Measurements from ENCODE around the gene SFTPA1.
"Not testable (repeated sequence)": the region's sequence is repeated elsewhere in the genome, so short reads cannot be mapped to it uniquely, and the experiment has no call there.

SFTPA1 gene

DNA sequence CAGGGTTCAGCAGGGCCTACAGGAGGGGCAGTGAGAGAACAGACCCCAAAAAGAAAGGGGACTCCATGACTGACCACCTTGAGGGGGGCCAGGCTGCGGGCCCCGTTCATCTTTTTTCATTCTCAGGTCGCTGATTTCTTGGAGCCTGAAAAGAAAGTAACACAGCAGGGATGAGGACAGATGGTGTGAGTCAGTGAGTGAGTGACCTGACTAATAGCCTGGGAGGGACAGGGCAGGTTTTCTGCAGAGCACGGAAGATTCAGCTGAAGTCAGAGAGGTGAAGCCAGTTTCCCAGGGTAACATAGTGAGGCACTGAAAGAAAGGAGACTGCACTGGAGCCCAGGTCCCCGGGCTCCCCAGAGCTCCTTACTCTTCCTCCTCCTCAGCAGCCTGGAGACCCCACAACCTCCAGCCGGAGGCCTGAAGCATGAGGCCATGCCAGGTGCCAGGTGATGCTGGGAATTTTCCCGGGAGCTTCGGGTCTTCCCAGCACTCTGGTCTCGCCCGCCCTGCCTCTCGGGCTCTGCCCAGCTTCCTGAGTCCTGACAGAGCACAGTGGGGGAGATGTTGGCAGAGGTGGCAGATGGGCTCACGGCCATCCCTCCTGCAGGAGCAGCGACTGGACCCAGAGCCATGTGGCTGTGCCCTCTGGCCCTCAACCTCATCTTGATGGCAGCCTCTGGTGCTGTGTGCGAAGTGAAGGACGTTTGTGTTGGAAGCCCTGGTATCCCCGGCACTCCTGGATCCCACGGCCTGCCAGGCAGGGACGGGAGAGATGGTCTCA is 646 bp downstream of the SFTPA1 start:
- not testable (repeated sequence) for DNase-seq

DNA sequence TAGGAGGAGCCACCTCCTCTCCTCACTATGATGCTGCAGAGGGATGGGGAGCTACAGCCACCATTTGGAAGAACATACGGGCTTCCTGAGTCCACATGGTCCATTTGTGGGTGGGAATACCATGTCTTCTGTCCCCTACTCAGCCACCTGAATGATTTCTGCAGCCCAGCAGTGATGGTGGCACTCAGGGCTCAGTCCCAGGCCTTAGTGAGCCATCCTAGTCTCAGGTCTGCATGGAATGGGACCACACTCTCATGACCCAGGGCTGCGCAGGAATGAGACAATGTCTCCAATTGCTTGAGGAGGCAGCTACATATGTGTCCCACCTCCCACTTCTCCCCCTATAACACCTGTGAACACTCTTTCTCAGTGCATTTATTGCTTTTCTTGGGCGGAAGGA is 4.8 kb downstream of the SFTPA1 start:
- DNase-seq: no peak

DNA sequence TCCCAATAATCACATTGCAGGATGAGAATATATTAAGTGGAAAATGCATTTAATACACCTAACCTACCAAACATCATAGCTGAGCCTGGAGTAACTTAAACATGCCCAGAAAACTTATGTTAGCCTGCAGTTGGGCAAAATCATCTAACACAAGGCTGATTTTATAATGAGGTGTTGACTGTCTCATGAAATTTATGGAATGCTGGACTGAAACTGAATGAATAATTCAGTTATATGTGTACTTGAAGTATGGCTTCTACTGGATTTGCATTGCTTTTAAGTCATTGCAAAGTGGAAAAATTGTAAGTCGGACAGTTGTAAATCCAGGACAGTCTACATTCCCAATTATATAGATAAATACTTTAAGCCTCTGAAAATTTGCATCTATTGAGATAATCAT is 5.4 kb downstream of the SFTPA1 start:
- DNase-seq: no peak

DNA sequence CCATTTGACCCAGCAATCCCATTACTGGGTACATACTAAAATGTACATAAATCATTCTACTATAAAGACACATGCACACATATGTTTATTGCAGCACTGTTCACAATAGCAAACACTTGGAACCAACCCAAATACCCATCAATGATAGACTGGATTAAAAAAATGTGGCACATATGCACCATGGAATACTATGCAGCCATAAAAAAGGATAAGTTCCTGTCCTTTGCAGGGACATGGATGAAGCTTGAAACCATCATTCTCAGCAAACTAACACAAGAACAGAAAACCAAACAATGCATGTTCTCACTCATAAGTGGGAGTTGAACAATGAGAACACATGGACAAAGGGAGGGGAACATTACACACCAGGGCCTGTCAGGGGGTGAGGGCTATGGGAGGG is 12.9 kb downstream of the SFTPA1 start:
- DNase-seq: not testable (repeated sequence)

DNA sequence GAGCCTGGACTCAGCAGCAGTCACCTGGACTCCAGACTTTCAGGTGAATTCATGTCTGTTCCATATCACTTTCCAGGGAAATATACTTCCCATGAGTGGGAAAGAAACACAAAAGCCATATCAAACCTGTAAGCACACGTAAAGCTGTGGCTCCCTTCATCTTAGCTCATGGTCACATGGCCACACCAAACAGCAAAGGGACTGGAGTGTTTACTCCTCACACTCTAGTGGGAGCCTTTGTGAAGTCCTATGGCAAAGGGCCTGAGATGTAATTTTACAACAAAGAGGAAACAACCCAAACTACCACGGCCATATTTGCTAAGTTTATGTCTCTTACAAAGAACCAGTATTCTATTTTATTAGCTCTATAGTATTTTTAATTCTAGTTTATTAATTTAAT is 16.3 kb downstream of the SFTPA1 start:
- DNase-seq: no peak

DNA sequence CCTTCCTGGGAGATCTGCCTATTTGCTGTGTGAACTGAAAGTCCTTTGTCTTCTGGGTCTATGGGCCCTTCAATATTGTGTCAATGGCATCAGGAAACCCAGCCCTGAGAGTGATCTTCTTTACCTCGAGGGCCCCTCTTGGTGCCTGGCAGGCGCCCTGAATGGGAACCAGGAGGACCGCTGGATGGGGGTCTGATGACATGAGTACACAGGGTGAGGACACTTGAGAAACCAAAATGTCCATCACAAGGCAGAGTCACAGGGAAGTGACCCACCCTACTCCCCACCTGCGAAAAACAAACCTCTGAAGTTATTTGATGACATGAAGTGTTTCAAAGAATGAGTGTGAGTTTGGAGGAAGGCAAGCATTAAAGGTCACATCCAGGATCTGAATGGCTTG is 17.3 kb downstream of the SFTPA1 start:
- DNase-seq: no peak

DNA sequence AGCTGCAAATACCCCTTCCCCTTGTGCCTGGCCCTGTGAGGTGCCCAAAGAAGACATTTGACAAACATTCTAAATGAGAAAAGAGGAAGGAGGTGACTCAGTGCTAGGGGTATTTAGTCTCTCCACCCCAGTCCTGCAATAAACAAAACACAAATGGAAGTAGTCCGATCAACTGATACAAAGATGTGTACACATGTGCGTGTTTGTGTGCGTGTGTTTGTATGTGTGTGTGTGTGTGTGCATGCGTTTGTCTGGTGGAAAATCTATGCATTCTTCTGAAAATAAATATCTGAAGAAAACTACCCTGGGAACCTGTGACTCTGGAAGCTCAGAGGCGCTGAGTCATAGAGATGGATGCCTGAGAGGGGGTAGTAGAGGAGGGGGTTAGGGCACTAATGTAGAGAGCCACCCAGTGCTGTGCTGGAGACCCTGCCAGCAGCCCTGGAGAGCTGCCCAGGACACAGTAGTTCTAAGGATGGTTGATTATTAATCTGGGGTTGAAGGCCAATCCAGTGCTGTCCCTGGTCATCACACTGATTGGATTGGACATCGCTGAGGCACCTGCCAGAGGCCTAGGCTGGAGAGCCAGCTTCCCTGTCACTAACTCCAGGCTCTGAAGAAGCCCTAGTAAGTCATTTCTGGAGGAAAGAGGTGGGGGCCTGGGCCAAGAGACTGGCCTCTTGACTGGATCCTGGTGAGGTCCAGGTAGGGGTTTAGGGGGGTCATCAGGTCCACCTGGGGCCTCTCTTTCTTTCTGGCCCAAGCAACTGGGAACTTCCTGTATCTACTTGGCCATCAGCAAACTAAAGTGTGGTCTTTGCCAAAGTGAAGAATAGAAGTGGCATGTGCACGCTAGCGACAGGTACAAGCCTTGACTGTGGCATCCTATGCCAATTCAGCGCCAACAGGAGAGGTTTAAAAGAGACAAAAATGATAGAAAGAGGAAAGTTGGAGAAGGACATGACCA is 18.5 kb downstream of the SFTPA1 start:
- no peak for DNase-seq

DNA sequence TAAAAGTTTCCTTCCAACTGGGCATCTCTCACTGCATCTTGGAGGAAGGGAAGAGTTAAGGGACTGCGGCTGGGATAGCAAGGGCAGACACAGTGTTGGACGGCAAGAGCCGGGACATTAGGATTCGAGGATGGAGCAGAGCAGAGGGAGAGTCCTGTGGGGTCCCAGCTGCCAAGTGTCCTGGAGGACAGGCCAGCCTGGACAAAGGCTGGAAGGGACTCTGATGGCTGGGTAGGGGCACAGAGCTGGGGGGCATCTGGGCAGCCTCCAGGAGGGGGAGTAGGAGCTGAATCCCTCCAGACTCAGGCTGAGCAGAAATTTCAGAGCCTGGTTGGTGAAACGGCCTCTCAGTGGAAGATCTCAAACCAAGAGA is 19.2 kb downstream of the SFTPA1 start:
- no peak for DNase-seq

DNA sequence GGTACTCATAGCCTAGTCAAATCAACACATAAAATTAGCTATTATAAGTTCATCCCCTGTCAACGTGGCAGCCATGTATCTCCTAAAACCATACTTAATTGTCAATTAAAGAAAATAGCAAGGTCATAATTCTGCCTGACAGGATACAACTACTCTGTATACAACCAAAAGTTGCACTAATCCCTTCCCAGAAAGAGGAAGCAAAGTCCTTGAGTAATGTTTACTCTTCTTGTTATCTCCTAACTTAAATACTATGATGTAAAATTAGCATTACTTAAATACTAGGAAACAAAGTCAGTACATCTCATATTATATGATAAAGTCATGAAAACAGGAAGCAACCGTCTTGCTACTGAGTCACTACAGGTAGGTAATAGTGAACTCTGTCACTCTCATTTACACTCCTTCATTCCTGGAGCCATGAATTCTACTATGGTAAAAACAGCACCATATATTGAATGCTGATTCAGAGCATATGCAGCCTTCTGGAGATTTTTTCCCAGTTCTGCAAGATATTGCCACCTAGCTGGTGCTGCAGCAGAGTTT is 26.0 kb downstream of the SFTPA1 start:
- not testable (repeated sequence) for DNase-seq

DNA sequence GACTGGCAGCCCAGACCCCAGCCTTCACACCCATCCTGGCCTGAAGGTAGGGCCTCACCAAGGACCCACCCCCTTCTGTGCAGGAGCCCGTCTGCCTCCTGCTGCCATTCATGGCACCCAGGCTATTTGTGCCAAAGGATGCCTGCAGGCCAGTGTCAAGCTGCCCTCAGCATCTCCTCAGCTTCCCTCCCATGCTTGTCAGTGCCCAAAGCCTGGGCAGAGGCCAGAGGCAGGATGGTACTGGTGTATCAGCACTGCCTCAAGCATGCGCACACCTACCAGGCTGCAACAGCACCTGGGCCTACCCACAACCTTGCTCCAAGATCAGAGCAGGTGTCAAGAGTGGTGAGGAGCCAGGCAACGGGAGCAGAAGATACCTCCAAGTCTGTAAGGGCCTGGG is 27.6 kb downstream of the SFTPA1 start:
- DNase-seq: no peak

DNA sequence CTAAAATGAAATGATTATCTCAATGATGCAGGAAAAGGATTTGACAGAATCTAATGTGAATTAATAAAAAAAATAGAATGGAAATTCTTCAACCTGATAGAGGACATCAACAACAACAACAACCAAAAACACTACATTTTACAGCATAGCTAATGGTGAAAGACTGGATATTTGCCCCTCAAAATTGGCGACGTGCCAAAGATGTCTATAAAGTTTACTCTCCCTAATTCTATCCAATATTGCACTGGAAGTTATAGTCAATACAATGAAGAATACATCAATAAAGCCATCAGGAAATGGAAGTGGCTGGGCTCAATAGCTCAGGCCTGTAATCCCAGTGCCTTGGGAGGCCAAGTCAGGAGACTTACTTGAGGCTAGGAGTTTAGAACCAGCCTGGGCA is 42.0 kb downstream of the SFTPA1 start:
- DNase-seq: not testable (repeated sequence)

DNA sequence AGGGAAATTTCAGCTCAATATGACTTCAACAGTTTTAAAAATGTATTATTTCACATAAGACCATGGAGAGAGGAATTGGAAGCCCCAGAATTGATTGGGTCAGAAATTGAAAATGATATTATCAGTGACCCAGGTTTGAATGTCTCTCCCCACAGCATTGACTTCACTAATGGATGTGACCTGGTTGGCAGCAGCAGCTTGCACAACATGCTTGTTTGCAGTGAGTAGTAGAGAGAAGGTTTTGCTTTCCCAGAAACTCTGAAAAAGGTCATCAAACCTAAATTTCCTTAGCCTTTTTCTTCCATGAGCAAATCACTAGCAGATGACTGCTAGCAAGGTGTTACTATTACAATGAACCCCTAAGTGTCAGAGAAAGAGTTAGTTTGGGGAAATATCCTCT is 52.5 kb downstream of the SFTPA1 start:
- not testable (repeated sequence) for DNase-seq

DNA sequence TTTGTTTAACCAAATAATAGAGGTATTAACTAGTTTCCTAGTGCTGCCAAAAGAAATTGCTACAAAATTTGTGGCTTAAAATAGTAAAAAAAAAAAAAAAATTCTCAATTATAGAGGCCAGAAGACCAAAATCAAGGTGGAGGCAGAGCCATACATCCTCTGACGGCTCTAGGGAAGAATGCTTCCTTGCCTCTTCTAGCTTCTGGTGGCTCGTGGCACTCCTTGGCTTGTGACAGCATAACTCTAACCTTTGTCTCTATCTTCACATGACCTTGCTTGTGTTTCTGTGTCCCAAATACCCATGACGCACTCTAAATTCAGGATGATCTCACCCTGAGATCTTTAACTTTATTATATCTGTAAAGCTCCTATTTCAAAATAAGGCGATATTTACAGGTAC is 53.9 kb downstream of the SFTPA1 start:
- not testable (repeated sequence) for DNase-seq
